ENCODE results near the gene NPTX1. TPM values are rescaled to one million over a fixed set of nuclear protein-coding genes. Genes with fewer than 3 reads are reported as not detected.
A peak's percentile ranks its signal among the peaks of the same experiment; 100 is the strongest.

NPTX1 gene
- polyA plus RNA-seq, 5 donors = 4.0 to 10.5 (median 6.2) TPM

GRCh38 chr17:80446645-80447405, 29.6 kb downstream of the NPTX1 start:
- DNase-seq = no peak

GRCh38 chr17:80445726-80446110, 30.7 kb downstream of the NPTX1 start:
- DNase-seq = no peak

- DNase-seq = no peak
Measured at GRCh38 chr17:80445007-80445725, 31.2 kb downstream of the NPTX1 start.

GRCh38 chr17:80444644-80444979, 31.8 kb downstream of the NPTX1 start:
- no peak for DNase-seq

GRCh38 chr17:80443916-80444643, 32.3 kb downstream of the NPTX1 start:
- DNase-seq = no peak

- no peak for DNase-seq
Measured at GRCh38 chr17:80443498-80443897, 32.9 kb downstream of the NPTX1 start.

- DNase-seq = no peak
Measured at GRCh38 chr17:80442764-80443163, 33.6 kb downstream of the NPTX1 start.

GRCh38 chr17:80442323-80442659, 34.1 kb downstream of the NPTX1 start:
- no peak for DNase-seq

GRCh38 chr17:80441598-80442322, 34.6 kb downstream of the NPTX1 start:
- DNase-seq = no peak

- peak in 1 of 2 donors; percentile 36 for DNase-seq
Measured at GRCh38 chr17:80441133-80441578, 35.3 kb downstream of the NPTX1 start.

- no peak for DNase-seq
Measured at GRCh38 chr17:80439499-80439898, 36.9 kb downstream of the NPTX1 start.

GRCh38 chr17:80438806-80439205, 37.6 kb downstream of the NPTX1 start:
- DNase-seq = no peak

GRCh38 chr17:80437532-80437931, 38.9 kb downstream of the NPTX1 start:
- DNase-seq = no peak

- no peak for DNase-seq
Measured at GRCh38 chr17:80433916-80434666, 42.3 kb downstream of the NPTX1 start.

- no peak for DNase-seq
Measured at GRCh38 chr17:80432961-80433550, 43.4 kb downstream of the NPTX1 start.

- no peak for DNase-seq
Measured at GRCh38 chr17:80432350-80432955, 44.0 kb downstream of the NPTX1 start.

GRCh38 chr17:80431246-80432195, 44.9 kb downstream of the NPTX1 start:
- no peak for DNase-seq

GRCh38 chr17:80430446-80431245, 45.8 kb downstream of the NPTX1 start:
- no peak for DNase-seq
